H4 (cell line): ENCODE data around the gene RBBP8NL. TPM values are rescaled to one million over a fixed set of nuclear protein-coding genes. Genes with fewer than 3 reads are reported as not detected.

Experiments used
- DNase-seq: peaks from one replicate; pipeline ENCODE4 v3.0.0-alpha.2; 2015; ENCODE audit warnings: low spot score
- total RNA-seq: library from RNA; depleted of rRNA; stranded (reverse); fragments of >200 nt; shearing (Covaris generic); gene quantifications from 2 replicates; pipeline ENCODE4 v1.2.3, GENCODE V29; 2014; rRNA removed

RBBP8NL gene, protein sequence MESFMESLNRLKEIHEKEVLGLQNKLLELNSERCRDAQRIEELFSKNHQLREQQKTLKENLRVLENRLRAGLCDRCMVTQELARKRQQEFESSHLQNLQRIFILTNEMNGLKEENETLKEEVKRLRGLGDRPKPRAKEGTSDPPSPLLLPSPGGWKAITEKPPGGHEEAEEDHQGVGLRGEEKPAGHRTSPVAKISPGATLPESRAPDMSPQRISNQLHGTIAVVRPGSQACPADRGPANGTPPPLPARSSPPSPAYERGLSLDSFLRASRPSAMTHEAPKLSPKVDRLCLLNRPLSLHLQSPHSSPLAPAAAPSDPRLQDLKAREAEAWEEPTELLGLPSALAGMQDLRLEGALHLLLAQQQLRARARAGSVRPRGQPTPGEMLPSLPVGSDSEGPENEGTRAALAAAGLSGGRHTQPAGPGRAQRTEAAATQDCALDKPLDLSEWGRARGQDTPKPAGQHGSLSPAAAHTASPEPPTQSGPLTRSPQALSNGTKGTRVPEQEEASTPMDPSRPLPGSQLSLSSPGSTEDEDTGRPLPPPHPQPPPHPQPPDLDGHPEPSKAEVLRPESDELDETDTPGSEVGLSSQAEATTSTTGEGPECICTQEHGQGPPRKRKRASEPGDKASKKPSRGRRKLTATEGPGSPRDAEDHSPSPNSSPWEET
- not detected in 2 replicates for total RNA-seq

DNA sequence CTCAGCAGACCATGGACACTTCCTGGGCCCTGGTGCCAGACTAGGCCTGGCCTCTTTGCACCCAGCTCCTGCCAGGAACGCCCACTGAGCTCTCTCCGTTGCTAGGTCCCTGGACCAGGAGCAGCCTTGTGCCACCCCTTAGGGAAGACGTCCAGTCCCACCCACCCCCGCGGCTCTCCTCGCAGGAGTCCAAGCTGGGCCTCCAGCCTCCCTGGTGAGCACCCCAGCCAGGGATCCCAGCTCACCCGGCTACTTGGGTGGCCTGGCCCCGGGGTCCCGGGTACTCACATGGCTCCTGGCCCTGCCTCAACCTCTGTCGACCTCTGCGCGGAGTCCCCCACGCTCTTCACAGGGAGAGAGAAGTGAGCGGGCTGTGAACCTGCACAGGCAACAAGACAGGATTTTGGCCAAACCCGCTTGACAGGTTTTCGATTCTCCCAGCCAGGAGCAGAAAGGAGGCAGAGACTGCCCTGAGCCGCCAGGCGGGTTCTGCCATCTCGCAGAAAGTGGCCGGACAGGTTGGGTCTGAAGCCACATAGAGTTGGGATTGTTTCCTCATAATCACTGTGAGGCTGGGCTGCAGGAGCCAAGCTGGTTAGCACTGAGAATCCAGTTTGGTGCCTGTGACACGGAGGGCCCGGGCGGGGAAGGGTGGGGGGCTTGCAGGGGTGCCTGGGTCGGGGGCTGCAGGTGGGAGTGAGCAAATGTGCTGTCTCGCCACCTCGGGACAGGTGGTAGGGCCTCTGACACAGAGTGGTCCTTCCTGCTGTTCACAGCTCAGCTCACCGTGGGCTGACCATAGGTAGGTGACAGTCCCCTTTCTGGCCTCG is at the start of gene RBBP8NL:
Gene RBBP8NL (minus strand): TSS at position 368 of the 830 bp plus-strand sequence. CDS start 7,892 bp downstream, outside the sequence.
- DNase-seq: no peak

DNA sequence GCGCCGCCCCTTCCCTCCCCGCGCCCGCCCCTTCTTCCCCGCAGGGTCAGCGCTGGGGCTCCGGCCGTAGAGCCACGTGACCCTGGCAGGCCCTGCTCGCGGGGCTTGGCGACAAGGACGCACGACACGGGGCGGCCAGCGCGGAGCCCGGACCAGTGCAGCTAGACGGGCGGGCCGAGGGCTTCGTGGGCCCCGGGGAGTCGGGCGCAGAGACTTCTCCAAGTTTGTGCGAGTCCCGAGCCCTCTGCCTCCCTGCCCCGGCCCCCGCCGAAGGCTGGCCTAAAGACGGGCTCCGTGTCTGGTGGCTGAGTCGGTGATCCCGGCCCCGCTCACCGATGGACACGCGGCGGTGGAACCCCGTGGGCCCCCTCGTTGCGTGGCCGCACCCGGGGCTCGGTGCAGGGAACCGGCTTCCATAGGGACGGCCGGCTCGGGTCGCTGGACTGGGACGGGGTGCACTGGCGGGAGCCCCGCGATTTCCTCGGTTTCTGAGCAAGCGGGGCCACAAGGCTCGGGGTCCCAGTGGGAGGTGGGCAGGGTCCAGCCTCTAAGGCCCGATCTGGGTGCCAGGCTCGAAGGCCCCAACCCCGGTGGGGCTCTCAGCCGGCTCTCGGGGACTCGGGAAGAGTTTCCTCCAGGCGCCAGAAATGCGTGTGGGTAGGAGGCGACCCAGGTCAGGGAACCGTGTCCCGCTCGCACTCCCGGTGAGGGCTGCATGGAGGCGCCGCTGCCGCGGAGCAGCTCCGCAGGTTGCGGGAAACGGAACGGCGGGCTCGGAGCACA is 48.9 kb upstream of the RBBP8NL start:
- DNase-seq: no peak

DNA sequence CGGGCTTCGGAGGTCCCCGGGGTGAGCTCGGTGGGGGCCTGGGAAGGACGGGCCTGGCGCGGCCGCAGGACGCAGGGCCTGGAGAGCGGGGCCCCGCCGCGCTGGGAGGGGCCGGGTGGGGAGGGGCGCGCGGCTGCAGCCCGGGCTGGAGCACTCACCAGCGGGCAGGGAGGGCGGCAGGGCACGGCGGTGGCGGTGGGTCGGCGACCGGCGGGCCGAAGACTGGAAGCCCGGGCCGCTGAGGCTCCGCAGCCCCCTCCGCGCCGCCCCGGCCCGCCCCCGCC is 48.4 kb upstream of the RBBP8NL start, which contains the start of gene GATA5:
Gene GATA5 (minus strand): TSS at position 224 of the 284 bp plus-strand sequence. CDS start 474 bp downstream, outside the sequence.
- no peak for DNase-seq

DNA sequence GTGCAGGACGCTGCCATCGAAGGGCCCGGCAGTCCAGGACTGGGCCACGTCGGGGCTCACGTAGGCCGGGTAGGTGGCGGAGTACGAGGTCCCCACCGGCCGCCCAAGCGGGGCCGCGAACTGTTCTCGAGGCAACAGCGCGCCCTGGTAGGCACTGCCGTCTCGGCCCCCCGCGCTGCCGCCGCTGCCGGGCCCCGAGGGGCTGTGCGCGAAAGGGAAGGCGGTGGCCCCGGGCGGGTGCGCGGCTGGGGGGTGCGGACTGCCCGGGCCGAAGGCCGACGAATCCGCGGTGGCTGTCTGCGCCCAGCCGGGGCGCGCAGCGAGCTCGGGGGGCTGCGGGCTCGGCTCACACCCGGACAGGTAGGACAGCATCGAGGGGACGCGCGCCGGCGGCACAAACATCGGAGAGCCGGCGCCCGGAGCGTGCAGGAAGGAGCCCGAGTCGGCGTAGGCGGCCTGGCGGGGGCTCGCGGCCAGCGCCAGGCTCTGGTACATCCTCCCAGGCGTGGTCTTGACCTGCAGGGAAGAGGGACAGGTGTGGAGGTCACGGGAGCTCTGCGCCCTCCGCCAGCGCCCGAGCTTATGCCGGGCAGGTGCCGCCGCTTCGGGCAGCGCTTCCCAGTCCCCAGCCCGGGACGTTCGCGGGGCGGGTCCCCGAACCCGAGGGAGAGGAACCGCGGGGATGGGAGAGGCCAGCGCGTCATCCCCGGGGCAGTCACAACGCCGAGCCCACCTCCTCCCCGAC is 47.9 kb upstream of the RBBP8NL start:
- no peak for DNase-seq

DNA sequence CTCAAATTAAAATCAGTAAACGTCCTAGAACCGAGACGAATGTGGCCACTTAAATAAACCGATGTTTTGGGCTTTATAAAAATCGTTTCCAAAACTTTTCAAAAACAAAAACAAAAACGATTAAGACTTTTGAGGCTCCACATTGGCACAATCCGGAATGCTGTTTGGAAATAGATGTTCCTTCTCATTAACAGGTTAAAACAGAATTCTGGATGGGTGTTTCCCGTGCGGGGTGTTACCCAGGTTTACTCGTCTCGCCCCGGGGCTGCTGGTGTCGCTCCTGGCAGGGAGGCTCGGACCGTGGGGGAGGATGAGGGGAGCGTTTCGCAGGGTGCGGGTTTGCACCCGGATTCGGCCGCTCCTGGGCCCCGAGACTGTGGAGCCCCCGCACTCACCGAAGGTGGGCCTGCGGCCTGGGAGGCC is 47.3 kb upstream of the RBBP8NL start:
- DNase-seq: no peak

DNA sequence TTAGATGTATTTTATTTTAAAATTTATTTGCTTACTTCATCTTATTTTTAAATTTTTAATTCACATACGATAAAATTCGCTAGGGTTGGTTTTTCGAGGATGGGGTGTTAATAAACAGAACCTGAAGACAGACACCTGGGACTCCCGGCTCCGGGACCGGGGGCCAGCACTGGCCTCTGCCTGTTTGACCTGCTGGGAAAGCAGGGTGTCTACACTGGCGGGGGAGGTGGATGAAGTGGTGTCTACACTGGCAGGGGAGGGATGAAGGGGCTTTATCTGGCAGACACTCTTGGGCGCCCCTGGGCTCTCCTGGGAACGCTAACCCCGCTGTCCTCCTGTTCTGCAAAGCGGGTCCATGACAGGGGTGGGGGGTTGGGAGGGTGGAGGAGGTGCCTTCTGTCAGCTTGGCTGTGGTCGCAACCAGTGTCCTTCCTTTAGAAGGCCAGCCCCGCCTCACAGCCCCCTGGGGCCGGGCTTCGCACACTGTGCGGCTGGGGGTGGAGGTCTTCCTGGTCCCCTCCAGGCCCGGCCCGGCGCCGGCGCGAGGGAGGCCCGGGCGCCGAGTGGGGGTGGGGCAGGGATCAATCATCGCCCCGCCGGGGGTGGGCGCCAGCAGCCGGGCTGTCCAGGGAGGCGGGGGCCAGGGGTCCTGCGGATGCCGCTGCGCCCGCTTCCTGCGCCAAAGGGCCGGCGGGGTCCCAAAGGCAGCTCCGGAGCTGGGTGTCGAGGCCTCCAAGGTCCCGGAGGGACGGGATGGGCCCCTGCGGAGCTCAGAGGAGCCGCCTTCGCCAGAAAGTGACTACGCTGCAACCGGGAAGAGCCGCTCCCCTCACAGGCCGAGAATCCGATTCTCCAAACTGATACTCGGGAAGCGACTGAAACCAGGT is 46.6 kb upstream of the RBBP8NL start:
- no peak for DNase-seq

DNA sequence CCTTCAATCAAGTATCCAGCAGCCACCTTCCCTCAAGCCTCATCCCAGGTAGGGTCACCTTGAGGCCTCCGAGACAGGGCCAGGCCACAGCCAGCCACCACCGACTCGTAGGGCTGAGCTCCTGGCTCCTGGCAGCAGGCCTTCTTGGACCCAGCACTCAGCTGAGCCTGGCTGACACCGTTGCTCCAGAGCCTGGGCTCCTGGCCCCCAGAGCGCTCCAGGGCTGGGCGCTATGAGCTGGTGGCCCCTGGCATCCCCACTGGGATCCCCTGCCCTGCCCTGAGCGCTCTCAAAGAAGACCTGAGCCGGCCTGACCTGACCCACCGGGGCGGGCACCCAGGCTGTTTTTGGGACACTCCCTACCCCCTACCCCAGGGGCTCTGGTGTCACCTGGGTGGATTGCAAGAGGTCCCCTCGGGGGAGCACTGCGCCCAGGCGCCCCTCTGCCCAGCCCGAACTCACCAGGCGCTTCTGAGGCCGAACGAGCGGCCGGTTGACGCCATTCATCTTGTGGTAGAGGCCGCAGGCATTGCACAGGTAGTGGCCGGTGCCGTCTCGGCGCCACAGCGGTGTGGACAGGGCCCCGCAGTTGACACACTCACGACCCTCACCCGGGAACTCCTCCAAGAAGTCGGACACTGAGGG is 45.7 kb upstream of the RBBP8NL start:
- no peak for DNase-seq

DNA sequence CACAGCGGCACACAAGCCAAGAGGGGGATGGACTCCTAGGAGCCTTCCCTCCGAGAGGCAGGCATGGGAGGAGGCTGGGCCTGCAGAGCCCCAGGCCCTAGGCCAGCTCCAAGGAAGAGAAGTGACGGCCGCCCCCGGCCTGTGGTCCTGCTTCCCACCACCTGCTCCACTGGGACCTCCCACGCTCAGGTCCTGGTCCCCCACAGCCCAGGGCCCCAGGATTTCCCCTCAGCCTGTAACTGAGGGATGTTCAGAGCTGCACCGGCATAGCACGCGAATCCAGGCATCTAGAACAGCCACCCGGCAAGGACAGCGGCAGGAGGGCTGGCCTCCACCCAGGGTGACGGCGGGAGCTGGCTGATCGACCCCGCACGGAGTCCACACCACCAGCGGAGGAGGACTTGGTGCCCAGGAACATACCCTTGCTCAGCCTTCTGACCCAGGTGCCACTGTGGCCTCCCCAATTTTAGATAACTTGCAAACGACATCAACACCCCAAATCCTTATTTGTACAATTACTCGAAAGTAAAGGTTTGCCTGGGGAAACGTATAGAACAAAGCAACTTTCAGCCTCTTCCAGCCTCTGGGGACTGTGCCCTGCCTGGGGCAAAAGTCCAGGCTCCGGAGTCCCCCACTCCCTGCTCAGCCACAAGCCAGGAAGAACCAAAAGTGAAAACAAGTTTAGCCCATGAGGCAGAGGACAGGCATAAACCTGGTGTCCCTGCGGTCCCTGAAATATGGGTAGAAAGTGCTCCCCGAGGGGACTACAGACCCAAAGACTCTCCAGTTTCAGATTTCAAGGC is 45.0 kb upstream of the RBBP8NL start:
- DNase-seq: no peak

DNA sequence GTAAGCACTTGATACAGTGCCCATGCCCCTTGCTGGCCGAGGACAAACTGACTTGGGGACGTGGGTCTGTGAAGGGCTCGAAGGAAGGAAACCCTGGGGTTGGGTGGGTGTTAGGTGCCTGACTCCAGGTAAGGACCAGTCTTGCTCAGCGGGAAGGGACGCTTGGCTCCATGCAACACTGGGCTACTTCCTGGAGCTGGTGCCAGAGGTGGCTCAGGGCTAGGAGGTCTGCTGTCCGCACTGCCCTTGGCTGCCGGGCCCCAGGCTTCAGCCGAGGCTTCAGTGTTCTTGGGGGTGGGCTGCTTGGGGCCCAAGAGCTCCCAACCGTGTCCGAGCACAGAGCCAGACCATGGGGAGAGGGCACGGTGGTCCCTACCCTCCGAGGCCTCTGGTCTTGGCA is 43.1 kb upstream of the RBBP8NL start:
- DNase-seq: no peak

DNA sequence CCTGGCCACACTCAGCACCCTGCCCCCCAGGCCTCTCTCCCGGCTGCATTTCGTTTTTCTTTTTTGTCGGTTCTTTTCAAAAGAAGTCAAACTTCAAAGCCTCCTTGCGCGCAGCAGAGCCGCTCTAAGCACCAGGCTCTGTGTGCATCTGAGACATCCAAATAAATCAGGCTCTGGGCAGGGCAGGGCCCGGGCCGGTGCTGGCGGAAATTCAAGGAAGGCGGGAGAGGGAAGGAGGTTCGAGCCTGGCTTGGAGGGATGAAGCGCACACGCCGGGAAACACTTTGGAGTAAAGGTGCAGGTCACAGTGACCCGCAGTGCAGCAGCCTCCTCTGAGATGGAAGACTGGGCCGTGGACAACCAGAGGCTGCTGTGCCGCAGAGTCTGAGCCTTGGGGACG is 42.7 kb upstream of the RBBP8NL start:
- no peak for DNase-seq

DNA sequence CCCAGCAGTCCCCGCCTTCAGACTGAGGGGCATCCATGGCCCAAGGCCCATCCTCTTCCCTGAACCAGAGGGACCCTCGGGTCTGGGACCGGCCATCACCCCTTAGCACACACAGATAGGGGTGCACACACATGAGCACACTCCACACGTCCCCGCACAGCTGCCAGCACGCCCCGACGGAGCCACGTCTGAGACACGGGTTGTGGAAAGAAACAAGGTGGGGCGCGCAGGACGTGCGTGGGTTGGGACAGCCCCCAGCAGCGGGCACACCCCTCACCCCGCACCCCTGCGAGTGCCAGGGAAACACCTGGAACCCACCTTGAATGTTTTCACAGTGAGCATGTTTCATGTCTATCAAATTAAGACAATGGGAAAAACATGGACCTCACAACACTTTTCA is 42.0 kb upstream of the RBBP8NL start:
- DNase-seq: no peak

DNA sequence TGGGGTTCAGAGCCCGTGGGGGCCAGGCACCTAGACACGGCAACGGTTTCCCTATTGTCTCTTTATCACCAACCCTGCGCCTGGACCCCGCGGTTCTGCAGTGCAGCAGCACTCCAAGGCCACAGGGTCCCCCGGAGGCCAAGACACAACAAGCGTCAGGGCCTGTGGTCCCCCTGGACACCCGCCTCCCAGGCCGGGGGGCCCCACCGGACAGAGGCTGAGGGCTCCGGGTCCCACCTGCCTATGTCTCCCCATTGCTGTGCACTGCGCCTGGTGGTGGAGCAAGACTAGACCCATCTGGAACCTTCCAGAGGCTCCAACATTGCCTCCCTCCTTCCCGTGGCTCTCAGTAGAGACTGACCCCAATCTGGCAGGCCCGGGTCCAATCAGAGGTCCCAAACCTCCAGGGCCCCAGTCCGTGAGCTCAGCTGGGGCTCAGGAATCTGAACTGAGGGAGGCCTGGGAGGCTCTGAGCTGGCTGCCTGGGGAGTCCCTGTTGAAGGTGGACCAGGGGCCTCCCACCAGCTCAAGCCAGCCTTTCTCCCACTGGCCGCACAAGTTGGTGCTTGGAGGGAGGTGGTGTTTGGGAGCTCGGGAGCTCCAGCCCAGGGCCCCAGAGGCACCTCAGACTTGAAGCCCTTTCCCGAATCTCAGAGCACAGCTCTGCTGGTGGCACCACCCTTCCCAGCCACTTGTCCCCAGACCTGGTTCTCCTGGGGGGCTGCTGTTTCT is 39.6 kb upstream of the RBBP8NL start:
- no peak for DNase-seq

DNA sequence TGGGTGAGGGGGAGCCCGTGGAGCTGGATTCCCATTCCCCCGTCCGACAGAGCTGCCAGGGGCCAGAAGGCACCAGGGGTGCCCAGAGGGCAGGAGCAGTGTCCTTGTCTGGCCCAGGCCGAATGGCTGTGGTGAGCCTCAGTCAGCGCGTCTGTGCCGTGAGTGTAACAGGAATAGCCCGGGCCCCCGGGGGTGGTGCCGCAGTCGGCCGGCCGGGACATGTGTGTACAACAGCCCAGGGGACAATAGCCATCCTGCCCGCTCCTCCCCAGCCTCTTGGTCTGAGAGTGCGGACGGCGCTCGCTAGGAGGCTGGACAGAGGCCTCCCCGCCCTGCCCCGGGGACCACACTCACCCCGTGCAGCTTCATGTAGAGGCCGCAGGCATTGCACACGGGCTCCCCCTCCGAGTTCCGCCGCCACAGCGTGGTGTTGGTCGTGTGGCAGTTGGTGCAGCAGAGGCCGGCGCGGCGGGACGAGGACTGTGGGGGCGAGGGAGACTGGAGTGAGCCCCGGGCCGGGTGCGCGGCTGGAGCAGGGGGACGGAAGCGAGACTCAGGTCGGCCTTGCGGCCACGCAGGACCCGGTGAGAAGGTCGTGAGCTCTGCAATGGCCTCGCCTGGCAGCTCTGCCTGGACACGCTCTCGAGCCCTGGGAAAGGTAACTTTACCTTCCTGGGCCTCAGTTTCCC is 38.9 kb upstream of the RBBP8NL start:
- DNase-seq: no peak

DNA sequence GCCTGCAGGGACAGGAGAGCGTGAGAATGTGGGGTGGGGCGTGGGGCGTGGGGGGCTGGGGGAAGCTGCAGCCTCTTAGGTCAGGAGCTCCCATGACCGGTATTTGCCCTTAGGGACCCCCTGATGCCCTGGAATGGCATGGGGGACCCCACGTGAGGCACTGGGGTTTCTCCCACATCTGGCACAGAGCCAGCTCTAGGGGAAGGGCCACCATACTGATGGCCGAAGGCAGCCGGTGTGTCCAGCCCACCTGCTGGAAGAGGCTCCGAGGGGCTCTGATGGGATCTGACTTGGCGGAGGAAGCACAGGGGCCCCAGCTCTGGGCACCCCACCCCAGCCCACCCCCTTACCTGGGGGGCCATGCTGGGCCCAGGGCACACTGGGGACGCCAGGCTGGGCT is 37.7 kb upstream of the RBBP8NL start:
- DNase-seq: no peak

DNA sequence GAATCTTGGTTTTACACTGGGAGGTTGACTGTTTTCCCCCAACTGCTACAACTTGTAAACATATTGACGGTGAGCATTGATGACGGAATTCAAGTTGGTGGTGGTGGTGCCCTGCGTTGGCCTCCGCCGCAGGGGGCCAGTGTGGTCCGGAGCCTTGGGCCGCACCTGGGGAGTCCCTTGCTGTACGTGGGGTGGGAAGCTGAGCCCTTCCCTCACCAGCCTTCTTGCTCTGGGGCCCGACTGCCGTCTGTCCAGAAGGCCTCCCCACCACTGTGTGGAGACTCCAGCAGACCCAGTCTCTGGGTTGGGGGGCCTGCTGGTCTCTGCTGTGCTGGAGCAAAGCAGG is 37.1 kb upstream of the RBBP8NL start:
- DNase-seq: no peak

DNA sequence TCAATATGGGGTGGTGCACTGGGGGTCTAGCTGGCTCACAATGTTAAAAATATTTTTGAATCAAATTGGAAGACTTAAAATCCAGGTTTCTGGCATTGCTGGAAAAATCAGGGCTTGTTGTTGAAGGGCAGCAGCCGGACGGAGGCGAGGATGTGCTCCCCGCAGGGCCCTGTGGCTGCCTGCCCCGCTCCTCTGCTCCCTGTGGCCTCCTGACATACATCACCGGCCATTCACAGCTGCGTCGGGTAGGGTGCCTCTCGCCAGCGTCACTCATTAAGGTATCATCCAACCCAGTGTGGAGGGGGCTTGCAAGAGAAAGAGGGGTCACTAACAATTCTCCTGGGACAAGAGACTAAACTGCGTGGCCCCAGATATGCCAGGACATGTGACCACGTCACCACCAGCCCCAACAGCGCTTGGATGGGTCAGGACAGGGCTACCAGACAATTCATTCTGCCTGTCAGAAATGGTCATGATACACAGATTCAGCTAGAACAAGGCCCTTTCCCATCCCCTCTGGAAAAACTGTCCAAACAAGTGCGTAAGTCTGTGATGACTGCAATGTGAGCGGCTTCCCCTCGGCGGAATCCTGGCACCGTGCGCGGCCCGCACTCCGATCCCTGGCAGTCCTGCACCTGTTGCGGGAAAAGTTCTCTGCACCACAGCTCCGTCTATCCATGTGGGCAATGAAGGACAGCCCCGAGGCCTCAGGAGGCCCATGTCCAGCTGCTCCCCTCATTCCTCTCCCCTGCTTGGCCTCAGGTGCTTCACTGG is 36.5 kb upstream of the RBBP8NL start:
- no peak for DNase-seq
